ENCODE measurements around the gene CTTNBP2NL. TPM values are rescaled to one million over a fixed set of nuclear protein-coding genes. Genes with fewer than 3 reads are reported as not detected.
"Not testable (repeated sequence)": the region's sequence is repeated elsewhere in the genome, so short reads cannot be mapped to it uniquely, and the experiment has no call there.

Gene CTTNBP2NL
- polyA plus RNA-seq, 3 donors, result 1.6 to 4.9 (median 3.0) TPM

- no peak for DNase-seq
- intact Hi-C loops (cut with micrococcal nuclease), result no loop called here
- Histone ChIP-seq H3K9ac (ENCODE audit: insufficient read depth, low read length, poor library complexity, severe bottlenecking) (no peak overlapping the region), H3K4me2 (replicated peaks; ENCODE audit: extremely low read depth, low read length, poor library complexity, severe bottlenecking) (no peak overlapping the region), H3K27me3 (ENCODE audit: control insufficient read depth in 2 of 2, insufficient read depth in 2 of 2, low read length in 2 of 2) (no peaks in the 10 kb centered on the region), H3K4me3 (replicated peaks in 1 of 3; ENCODE audit: low read depth in 2 of 3, low read length in 3 of 3) (no peak overlapping the region), H4K20me1 (ENCODE audit: insufficient read depth, low read length) (no peaks in the 10 kb centered on the region), H3K9me3 (replicated peaks in 1 of 2; ENCODE audit: control insufficient read depth in 1 of 2, insufficient read depth in 1 of 2, low read length in 2 of 2) (no peaks in the 10 kb centered on the region), H2AFZ (ENCODE audit: insufficient read depth, low read depth, low read length, poor library complexity, severe bottlenecking) (no peak overlapping the region), H3K79me2 (ENCODE audit: insufficient read depth, low read length) (no peaks in the 10 kb centered on the region), H3K36me3 (replicated peaks in 1 of 2; ENCODE audit: control insufficient read depth in 1 of 2, insufficient read depth in 2 of 2, low read length in 2 of 2) (no peaks in the 10 kb centered on the region), H3K4me1 (ENCODE audit: control insufficient read depth in 1 of 2, insufficient read depth in 2 of 2, low read length in 2 of 2) (peaks cover 6 to 12% of the 10 kb centered on the region in 2 donors), H3K27ac (ENCODE audit: low read depth in 1 of 2, low read length in 2 of 2) (no peak overlapping the region)
- peaks cover 0 to 1% of the 10 kb centered on the region in 2 donors for H3K36me3 Mint-ChIP-seq
- peaks cover 12% of the 10 kb centered on the region for H3K4me1 Mint-ChIP-seq
- no CpG with 5 or more reads among the region's 3 CpGs for WGBS (ENCODE audit: insufficient coverage)
- TF ChIP-seq CTCF (IDR thresholded peaks at IDR 0.05), result no peak
- no peak overlapping the region for H3K4me3 Mint-ChIP-seq
- no peak overlapping the region for H3K27ac Mint-ChIP-seq
- H3K9me3 Mint-ChIP-seq, result no peaks in the 10 kb centered on the region
- no peaks in the 10 kb centered on the region for H3K27me3 Mint-ChIP-seq (ENCODE audit: low read depth in 3 of 3)
Observed at GRCh38 chr1:112435448-112435847, 39.4 kb downstream of the CTTNBP2NL start.

- Histone ChIP-seq H3K36me3 (replicated peaks in 1 of 2; ENCODE audit: control insufficient read depth in 1 of 2, insufficient read depth in 2 of 2, low read length in 2 of 2) (no peaks in the 10 kb centered on the region), H3K27me3 (ENCODE audit: control insufficient read depth in 2 of 2, insufficient read depth in 2 of 2, low read length in 2 of 2) (no peaks in the 10 kb centered on the region), H3K79me2 (ENCODE audit: insufficient read depth, low read length) (no peaks in the 10 kb centered on the region), H4K20me1 (ENCODE audit: insufficient read depth, low read length) (no peaks in the 10 kb centered on the region), H2AFZ (ENCODE audit: insufficient read depth, low read depth, low read length, poor library complexity, severe bottlenecking) (no peak overlapping the region), H3K4me2 (replicated peaks; ENCODE audit: extremely low read depth, low read length, poor library complexity, severe bottlenecking) (no peak overlapping the region), H3K4me3 (replicated peaks in 1 of 3; ENCODE audit: low read depth in 2 of 3, low read length in 3 of 3) (no peak overlapping the region), H3K9ac (ENCODE audit: insufficient read depth, low read length, poor library complexity, severe bottlenecking) (no peak overlapping the region), H3K4me1 (ENCODE audit: control insufficient read depth in 1 of 2, insufficient read depth in 2 of 2, low read length in 2 of 2) (peaks cover 0 to under 1% of the 10 kb centered on the region in 2 donors), H3K27ac (ENCODE audit: low read depth in 1 of 2, low read length in 2 of 2) (no peak overlapping the region), H3K9me3 (replicated peaks in 1 of 2; ENCODE audit: control insufficient read depth in 1 of 2, insufficient read depth in 1 of 2, low read length in 2 of 2) (no peaks in the 10 kb centered on the region)
- H3K27ac Mint-ChIP-seq, result no peak overlapping the region
- intact Hi-C loops (cut with micrococcal nuclease), result no loop called here
- H3K9me3 Mint-ChIP-seq, result no peaks in the 10 kb centered on the region
- no peak for DNase-seq
- no peak overlapping the region for H3K4me3 Mint-ChIP-seq
- H3K36me3 Mint-ChIP-seq, result peaks cover 0 to 1% of the 10 kb centered on the region in 2 donors
- no peaks in the 10 kb centered on the region for H3K27me3 Mint-ChIP-seq (ENCODE audit: low read depth in 3 of 3)
- H3K4me1 Mint-ChIP-seq, result peaks cover 4% of the 10 kb centered on the region
- 83% methylated on average over 1 of the region's 5 CpGs for WGBS (ENCODE audit: insufficient coverage)
- no peak for TF ChIP-seq CTCF (IDR thresholded peaks at IDR 0.05)
Observed at GRCh38 chr1:112436384-112437156, 40.6 kb downstream of the CTTNBP2NL start.

GRCh38 chr1:112438156-112438555 is 42.1 kb downstream of the CTTNBP2NL start:
- H3K9me3 ChIP-seq (replicated peaks in 1 of 2; ENCODE audit: control insufficient read depth in 1 of 2, insufficient read depth in 1 of 2, low read length in 2 of 2); intact Hi-C loops (cut with micrococcal nuclease); H3K79me2 ChIP-seq (ENCODE audit: insufficient read depth, low read length); H3K27me3 Mint-ChIP-seq (ENCODE audit: low read depth in 3 of 3); H3K36me3 Mint-ChIP-seq; H3K4me1 Mint-ChIP-seq; H3K36me3 ChIP-seq (replicated peaks in 1 of 2; ENCODE audit: control insufficient read depth in 1 of 2, insufficient read depth in 2 of 2, low read length in 2 of 2); H3K9me3 Mint-ChIP-seq; H3K4me1 ChIP-seq (ENCODE audit: control insufficient read depth in 1 of 2, insufficient read depth in 2 of 2, low read length in 2 of 2); H2AFZ ChIP-seq (ENCODE audit: insufficient read depth, low read depth, low read length, poor library complexity, severe bottlenecking); H3K4me2 ChIP-seq (replicated peaks; ENCODE audit: extremely low read depth, low read length, poor library complexity, severe bottlenecking); H4K20me1 ChIP-seq (ENCODE audit: insufficient read depth, low read length); H3K4me3 ChIP-seq (replicated peaks in 1 of 3; ENCODE audit: low read depth in 2 of 3, low read length in 3 of 3); H3K27ac ChIP-seq (ENCODE audit: low read depth in 1 of 2, low read length in 2 of 2); H3K27me3 ChIP-seq (ENCODE audit: control insufficient read depth in 2 of 2, insufficient read depth in 2 of 2, low read length in 2 of 2); H3K9ac ChIP-seq (ENCODE audit: insufficient read depth, low read length, poor library complexity, severe bottlenecking); H3K4me3 Mint-ChIP-seq; DNase-seq: not testable (repeated sequence)
- peak overlapping the region in 1 of 7 donors; percentile 53 for H3K27ac Mint-ChIP-seq
- WGBS (ENCODE audit: insufficient coverage), result no CpG with 5 or more reads among the region's 2 CpGs
